ENCODE results near the gene OSBP2.

DNA sequence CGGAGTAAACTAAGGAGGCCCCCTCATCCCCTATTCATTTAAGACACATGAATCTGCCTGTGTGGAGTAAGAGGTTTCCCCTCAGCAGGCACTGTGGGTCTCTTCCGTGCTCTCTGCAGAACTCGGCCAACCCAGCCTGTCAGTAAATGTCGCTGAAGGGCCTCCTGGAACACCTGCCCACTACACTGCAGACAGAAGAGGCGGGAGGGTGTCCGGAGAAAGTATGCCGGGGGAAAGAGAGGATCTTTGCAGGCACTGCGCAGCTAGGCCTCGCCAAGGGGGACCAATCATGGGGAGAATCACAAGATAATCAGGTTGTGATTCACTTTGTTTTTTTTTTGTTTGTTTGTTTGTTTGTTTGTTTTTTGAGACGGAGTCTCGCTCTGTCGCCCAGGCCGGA lies 163.1 kb downstream of the OSBP2 start:
- TF ChIP-seq EZH2 (IDR thresholded peaks at IDR 0.05) (no peak), POLR2AphosphoS5 (IDR thresholded peaks at IDR 0.05; ENCODE audit: borderline replicate concordance, low read depth, low read length) (no peak)
